Fibroblast of skin of left quadriceps (primary cell): ENCODE measurements around the gene PLEKHG2.

ENCODE experiments used
- DNase-seq, 2 experiments: peaks; one replicate each; pipeline ENCODE4 v3.0.0-alpha.2; 2013; ENCODE audit warnings: low read depth in 2 of 2

PLEKHG2 gene

GRCh38 chr19:39406656-39407409 is 5.6 kb upstream of the PLEKHG2 start, which contains the start of gene ZFP36:
Gene ZFP36, plus strand, starts transcription at chr19:39406847. Its CDS starts 58 bp downstream, at chr19:39406905.
- DNase-seq: peak in 1 of 2 experiments; percentile 67

GRCh38 chr19:39407410-39407659 is 5.1 kb upstream of the PLEKHG2 start:
- DNase-seq: no peak

- DNase-seq: no peak
Measured at GRCh38 chr19:39407660-39408391, 4.6 kb upstream of the PLEKHG2 start.

GRCh38 chr19:39408392-39409207 is 3.9 kb upstream of the PLEKHG2 start:
- DNase-seq: no peak

- DNase-seq: no peak
Measured at GRCh38 chr19:39409208-39410016, 3.1 kb upstream of the PLEKHG2 start.

- DNase-seq: no peak
Measured at GRCh38 chr19:39410017-39410830, 2.2 kb upstream of the PLEKHG2 start.

- DNase-seq: no peak
Measured at GRCh38 chr19:39410831-39411080, 1.7 kb upstream of the PLEKHG2 start.

- DNase-seq: no peak
Measured at GRCh38 chr19:39411081-39411831, 1.2 kb upstream of the PLEKHG2 start.

GRCh38 chr19:39411832-39412099 is 703 bp upstream of the PLEKHG2 start:
- peak; percentile 82 to 86 for DNase-seq

GRCh38 chr19:39412867-39413271 is 400 bp downstream of the PLEKHG2 start:
- DNase-seq: no peak

- DNase-seq: no peak
Measured at GRCh38 chr19:39413272-39413910, 922 bp downstream of the PLEKHG2 start.

GRCh38 chr19:39413911-39414608 is 1.6 kb downstream of the PLEKHG2 start:
- DNase-seq: no peak

GRCh38 chr19:39415111-39416046 is 2.9 kb downstream of the PLEKHG2 start:
- DNase-seq: no peak

- DNase-seq: no peak
Measured at GRCh38 chr19:39416152-39417120, 4.0 kb downstream of the PLEKHG2 start.

- no peak for DNase-seq
Measured at GRCh38 chr19:39417463-39418181, 5.2 kb downstream of the PLEKHG2 start.

GRCh38 chr19:39419003-39419402 is 6.5 kb downstream of the PLEKHG2 start:
- no peak for DNase-seq

GRCh38 chr19:39420769-39421168 is 8.3 kb downstream of the PLEKHG2 start:
- no peak for DNase-seq
